Progenitor cell of endocrine pancreas (in vitro differentiated cells): ENCODE results near the gene ACTR5. TPM values are rescaled to one million over a fixed set of nuclear protein-coding genes. Genes with fewer than 3 reads are reported as not detected.
"Not testable (repeated sequence)": the region's sequence is repeated elsewhere in the genome, so short reads cannot be mapped to it uniquely, and the experiment has no call there.

Experiments
- DNase-seq: peaks from one replicate; pipeline ENCODE4 v3.0.0; 2021; ENCODE audit warnings: low spot score; ENCODE audit not compliant: unreplicated experiment
- H3K27ac Mint-ChIP-seq: 2 replicates; pipeline ENCODE4 v1.8.0; 2021; ENCODE audit warnings: mild to moderate bottlenecking, moderate library complexity, mixed read lengths
- H3K27me3 Mint-ChIP-seq: 2 replicates; pipeline ENCODE4 v1.8.0; 2021; ENCODE audit warnings: mixed read lengths
- H3K36me3 Mint-ChIP-seq: 2 replicates; pipeline ENCODE4 v1.8.0; 2022; ENCODE audit warnings: mixed read lengths; ENCODE audit not compliant: insufficient read depth
- H3K4me1 Mint-ChIP-seq: 2 replicates; pipeline ENCODE4 v1.8.0; 2021; ENCODE audit warnings: low read depth, mixed read lengths
- H3K4me3 Mint-ChIP-seq: 2 replicates; pipeline ENCODE4 v1.8.0; 2021; ENCODE audit warnings: low read depth, mild to moderate bottlenecking, moderate library complexity, mixed read lengths
- H3K9me3 Mint-ChIP-seq: 2 replicates; pipeline ENCODE4 v1.8.0; 2021; ENCODE audit warnings: low read depth, mixed read lengths
- CTCF ChIP-seq: fragments of 200-600 bp; sonication (generic); IDR thresholded peaks from one replicate; pipeline ENCODE4 v1.5.0; 2021; ENCODE audit warnings: antibody characterized with exemption, mild to moderate bottlenecking; ENCODE audit not compliant: unreplicated experiment
- total RNA-seq: library from RNA; stranded (reverse); gene quantifications from 2 replicates; pipeline ENCODE4 v1.2.1, GENCODE V29; 2021

Gene ACTR5
- total RNA-seq, 1 donor from 2014 or later, result 9.8 TPM

- Mint-ChIP-seq H3K4me1 (no peaks in the 10 kb centered on the region), H3K27me3 (peaks cover 52% of the 10 kb centered on the region), H3K36me3 (no peaks in the 10 kb centered on the region), H3K27ac (no peak overlapping the region), H3K9me3 (no peaks in the 10 kb centered on the region), H3K4me3 (no peak overlapping the region)
- TF ChIP-seq CTCF, result no peak
- no peak for DNase-seq
Measured at GRCh38 chr20:38809942-38810341, 61.7 kb downstream of the ACTR5 start.

GRCh38 chr20:38810926-38811630 lies 62.8 kb downstream of the ACTR5 start:
- DNase-seq, result no peak
- no peak overlapping the region for H3K27ac Mint-ChIP-seq
- TF ChIP-seq CTCF, result no peak
- H3K4me3 Mint-ChIP-seq, result no peak overlapping the region
- H3K4me1 Mint-ChIP-seq, result no peaks in the 10 kb centered on the region
- peaks cover 54% of the 10 kb centered on the region for H3K27me3 Mint-ChIP-seq
- no peaks in the 10 kb centered on the region for H3K9me3 Mint-ChIP-seq
- no peaks in the 10 kb centered on the region for H3K36me3 Mint-ChIP-seq

GRCh38 chr20:38811769-38812168 lies 63.5 kb downstream of the ACTR5 start:
- Mint-ChIP-seq H3K4me1 (no peaks in the 10 kb centered on the region), H3K9me3 (no peaks in the 10 kb centered on the region), H3K4me3 (no peak overlapping the region), H3K27ac (no peak overlapping the region), H3K36me3 (no peaks in the 10 kb centered on the region), H3K27me3 (peaks cover 54% of the 10 kb centered on the region)
- DNase-seq, result no peak
- no peak for TF ChIP-seq CTCF

DNA sequence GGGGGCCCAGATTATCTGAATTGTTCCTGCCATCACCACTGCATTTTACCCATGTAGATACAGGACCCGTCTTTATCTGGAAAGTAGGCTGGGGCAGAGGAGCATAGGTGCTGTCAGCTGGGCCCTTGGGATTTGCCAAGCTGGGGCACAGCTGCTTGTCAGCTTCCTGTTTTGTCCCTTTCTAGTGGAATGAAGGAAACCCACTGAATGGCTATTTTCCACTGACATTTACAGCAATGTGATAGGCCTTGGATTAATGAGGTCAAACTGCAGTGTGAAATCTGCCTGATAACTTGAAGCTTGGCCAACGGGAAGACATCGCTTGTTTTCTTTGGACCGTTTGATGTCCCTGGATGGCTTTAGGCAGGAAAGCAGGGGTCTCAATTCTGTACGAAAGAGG lies 63.9 kb downstream of the ACTR5 start:
- peaks cover 51% of the 10 kb centered on the region for H3K27me3 Mint-ChIP-seq
- no peak for DNase-seq
- no peak overlapping the region for H3K27ac Mint-ChIP-seq
- H3K36me3 Mint-ChIP-seq, result no peaks in the 10 kb centered on the region
- no peak overlapping the region for H3K4me3 Mint-ChIP-seq
- no peaks in the 10 kb centered on the region for H3K4me1 Mint-ChIP-seq
- TF ChIP-seq CTCF, result no peak
- no peaks in the 10 kb centered on the region for H3K9me3 Mint-ChIP-seq

- H3K36me3 Mint-ChIP-seq, result no peaks in the 10 kb centered on the region
- H3K4me3 Mint-ChIP-seq, result no peak overlapping the region
- no peak for DNase-seq
- no peaks in the 10 kb centered on the region for H3K9me3 Mint-ChIP-seq
- TF ChIP-seq CTCF, result no peak
- H3K27me3 Mint-ChIP-seq, result peaks cover 43% of the 10 kb centered on the region
- H3K27ac Mint-ChIP-seq, result no peak overlapping the region
- H3K4me1 Mint-ChIP-seq, result no peaks in the 10 kb centered on the region
Measured at GRCh38 chr20:38812709-38813573, 64.7 kb downstream of the ACTR5 start.

GRCh38 chr20:38813574-38813962 lies 65.3 kb downstream of the ACTR5 start:
- not testable (repeated sequence) for DNase-seq, H3K9me3 Mint-ChIP-seq, H3K4me3 Mint-ChIP-seq, H3K4me1 Mint-ChIP-seq, H3K36me3 Mint-ChIP-seq, H3K27ac Mint-ChIP-seq
- H3K27me3 Mint-ChIP-seq, result peaks cover 37% of the 10 kb centered on the region
